DOHH2 (cell line): Measurements from ENCODE around the gene PDIA3.

Experiments used
- H3F3A ChIP-seq: fragments of 200-600 bp; sonication (generic), shearing (Covaris generic); 2 replicates; pipeline ENCODE4 v1.6.0; 2016; ENCODE audit warnings: antibody characterized with exemption, mild to moderate bottlenecking; ENCODE audit not compliant: control insufficient read depth, insufficient read depth
- H3K27ac ChIP-seq: fragments of 200-600 bp; sonication (generic); 2 replicates; pipeline ENCODE4 v1.5.1; 2014; ENCODE audit warnings: low read depth, mild to moderate bottlenecking, low read length, moderate library complexity
- H3K27me3 ChIP-seq: fragments of 200-600 bp; sonication (generic); 2 replicates; pipeline ENCODE4 v1.6.1; 2014; ENCODE audit warnings: mild to moderate bottlenecking, low read length, mixed read lengths; ENCODE audit not compliant: control insufficient read depth
- H3K36me3 ChIP-seq: fragments of 200-600 bp; sonication (generic); 2 replicates; pipeline ENCODE4 v1.6.1; 2014; ENCODE audit warnings: mild to moderate bottlenecking, low read length, moderate library complexity, mixed read lengths; ENCODE audit not compliant: control insufficient read depth
- H3K4me1 ChIP-seq: fragments of 200-600 bp; sonication (generic); 2 replicates; pipeline ENCODE4 v1.6.1; 2014; ENCODE audit warnings: mild to moderate bottlenecking, low read length, mixed read lengths; ENCODE audit not compliant: control insufficient read depth
- H3K4me2 ChIP-seq: fragments of 200-600 bp; sonication (generic); 2 replicates; pipeline ENCODE4 v1.6.0; 2014; ENCODE audit warnings: mild to moderate bottlenecking, low read length, moderate library complexity
- H3K4me3 ChIP-seq: fragments of 200-600 bp; sonication (generic); 2 replicates; pipeline ENCODE4 v1.5.1; 2014; ENCODE audit warnings: mild to moderate bottlenecking, low read length, mixed read lengths
- H3K79me2 ChIP-seq: fragments of 200-600 bp; sonication (generic); 2 replicates; pipeline ENCODE4 v1.6.1; 2014; ENCODE audit warnings: mild to moderate bottlenecking, low read length, mixed read lengths; ENCODE audit not compliant: control insufficient read depth
- H3K9me2 ChIP-seq: fragments of 200-600 bp; sonication (generic); replicated peaks from 2 replicates; pipeline ENCODE4 v1.6.1; 2014; ENCODE audit warnings: mild to moderate bottlenecking, low read length, mixed read lengths; ENCODE audit not compliant: control insufficient read depth
- H3K9me3 ChIP-seq: fragments of 200-600 bp; sonication (generic); 2 replicates; pipeline ENCODE4 v1.6.1; 2014; ENCODE audit warnings: antibody characterized with exemption, low read length, mixed read lengths; ENCODE audit not compliant: control insufficient read depth, insufficient read depth
- H4K20me1 ChIP-seq: fragments of 200-600 bp; sonication (generic); 2 replicates; pipeline ENCODE4 v1.6.0; 2014; ENCODE audit warnings: low read depth, mild to moderate bottlenecking, antibody characterized with exemption, low read length, moderate library complexity; ENCODE audit not compliant: control insufficient read depth, insufficient read depth
- EZH2phosphoT487 ChIP-seq: fragments of 200-600 bp; sonication (generic); IDR thresholded peaks from 2 replicates; pipeline ENCODE4 v1.6.1; 2017; ENCODE audit warnings: borderline replicate concordance, mild to moderate bottlenecking, antibody characterized with exemption, low read length, moderate library complexity, mixed read lengths
- TF ChIP-seq, protein P1 (sequence below): fragments of 200-600 bp; sonication (generic); IDR thresholded peaks from one replicate; pipeline ENCODE4 v1.5.1; 2014; ENCODE audit warnings: antibody characterized with exemption, mild to moderate bottlenecking, low read depth, low read length; ENCODE audit not compliant: poor library complexity, severe bottlenecking

Gene PDIA3

DNA sequence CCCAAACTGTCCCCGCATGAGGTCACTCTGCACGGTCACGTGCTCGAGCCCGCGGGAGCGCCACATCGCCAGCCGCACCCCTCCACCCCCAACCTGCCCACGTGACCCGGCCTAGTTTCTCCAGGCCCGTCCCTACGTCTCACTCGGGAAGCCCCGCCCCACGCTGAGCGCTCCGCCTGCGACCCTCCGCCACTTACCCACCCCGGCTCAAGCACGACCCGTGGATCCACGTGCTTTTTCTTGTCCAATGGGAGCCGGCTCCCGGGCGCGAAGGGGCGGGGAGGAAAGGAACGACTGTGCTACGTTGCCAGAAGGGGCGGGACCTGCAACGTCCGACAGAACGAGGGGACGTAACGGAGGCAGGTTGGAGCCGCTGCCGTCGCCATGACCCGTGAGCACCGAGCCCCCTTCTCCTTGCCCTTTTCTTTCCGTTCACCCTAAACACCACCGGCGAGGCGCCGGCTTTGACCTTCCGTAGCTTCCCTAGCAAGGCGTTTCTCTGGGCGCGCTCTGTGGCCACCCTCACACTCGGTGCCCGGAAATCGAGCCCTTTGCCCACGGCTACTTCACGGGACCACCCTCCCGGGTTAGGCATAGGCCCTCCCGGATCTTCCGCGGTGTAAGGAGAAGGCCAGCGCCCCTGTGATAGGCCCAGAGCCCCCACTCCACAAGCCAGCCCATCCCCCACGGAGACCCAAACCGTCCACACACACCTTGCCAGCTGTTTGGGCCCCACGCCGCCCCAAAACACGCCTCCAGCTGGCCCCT is 45.9 kb downstream of the PDIA3 start, which contains the start of gene SERF2:
Gene SERF2 (plus strand): TSS at position 328 of the 768 bp plus-strand sequence. CDS start 57 bp downstream, at position 385.
- H3K4me1 ChIP-seq: peaks cover 87% of the 10 kb centered on the region
- TF ChIP-seq, protein P1, sequence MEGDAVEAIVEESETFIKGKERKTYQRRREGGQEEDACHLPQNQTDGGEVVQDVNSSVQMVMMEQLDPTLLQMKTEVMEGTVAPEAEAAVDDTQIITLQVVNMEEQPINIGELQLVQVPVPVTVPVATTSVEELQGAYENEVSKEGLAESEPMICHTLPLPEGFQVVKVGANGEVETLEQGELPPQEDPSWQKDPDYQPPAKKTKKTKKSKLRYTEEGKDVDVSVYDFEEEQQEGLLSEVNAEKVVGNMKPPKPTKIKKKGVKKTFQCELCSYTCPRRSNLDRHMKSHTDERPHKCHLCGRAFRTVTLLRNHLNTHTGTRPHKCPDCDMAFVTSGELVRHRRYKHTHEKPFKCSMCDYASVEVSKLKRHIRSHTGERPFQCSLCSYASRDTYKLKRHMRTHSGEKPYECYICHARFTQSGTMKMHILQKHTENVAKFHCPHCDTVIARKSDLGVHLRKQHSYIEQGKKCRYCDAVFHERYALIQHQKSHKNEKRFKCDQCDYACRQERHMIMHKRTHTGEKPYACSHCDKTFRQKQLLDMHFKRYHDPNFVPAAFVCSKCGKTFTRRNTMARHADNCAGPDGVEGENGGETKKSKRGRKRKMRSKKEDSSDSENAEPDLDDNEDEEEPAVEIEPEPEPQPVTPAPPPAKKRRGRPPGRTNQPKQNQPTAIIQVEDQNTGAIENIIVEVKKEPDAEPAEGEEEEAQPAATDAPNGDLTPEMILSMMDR: no peak
- no peak for TF ChIP-seq EZH2phosphoT487
- H3K27me3 ChIP-seq: no peaks in the 10 kb centered on the region
- 0 out of 2 replicates have a peak, but pooled peaks cover 4% of the 10 kb centered on the region for H4K20me1 ChIP-seq
- peaks cover 57% of the 10 kb centered on the region for H3K36me3 ChIP-seq
- peak within 1 kb of the TSS; percentile 99 for H3K27ac ChIP-seq
- H3K9me3 ChIP-seq: no peaks in the 10 kb centered on the region
- H3K4me2 ChIP-seq: peak within 1 kb of the TSS; percentile 93
- peaks cover 73% of the 10 kb centered on the region for H3F3A ChIP-seq
- peaks cover 35% of the 10 kb centered on the region for H3K79me2 ChIP-seq
- H3K9me2 ChIP-seq: no peaks in the 10 kb centered on the region
- H3K4me3 ChIP-seq: peak within 1 kb of the TSS; percentile 91

DNA sequence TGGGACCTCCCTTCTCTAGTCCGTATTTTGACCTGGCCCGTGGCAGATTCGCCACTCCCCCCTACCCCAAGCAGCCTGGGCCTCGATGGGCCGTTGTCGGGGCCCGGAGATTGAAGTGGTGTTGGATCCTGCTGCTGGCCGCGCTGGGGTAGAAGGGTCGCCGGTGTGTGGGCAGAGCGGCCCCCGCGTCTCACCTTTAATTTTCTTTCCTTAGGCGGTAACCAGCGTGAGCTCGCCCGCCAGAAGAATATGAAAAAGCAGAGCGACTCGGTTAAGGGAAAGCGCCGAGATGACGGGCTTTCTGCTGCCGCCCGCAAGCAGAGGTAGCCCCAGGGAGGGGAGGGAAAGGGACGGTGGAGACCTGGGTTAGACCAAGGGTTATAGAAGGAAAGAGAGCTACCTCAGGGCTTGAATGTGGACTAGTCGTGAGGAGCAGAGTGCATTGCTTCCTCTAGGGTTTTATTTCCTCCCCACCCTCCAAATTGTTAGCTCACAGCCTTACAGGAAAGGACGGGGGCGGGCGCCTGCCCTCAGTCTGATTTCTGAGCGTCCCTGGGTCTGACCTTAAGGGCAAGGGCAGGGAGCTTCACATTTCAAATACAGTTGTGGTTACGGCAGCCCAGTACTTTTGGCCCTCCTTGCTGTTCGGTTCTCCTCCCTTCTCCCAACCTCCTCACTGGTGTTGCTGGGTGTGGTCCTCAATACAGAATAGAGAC is 46.7 kb downstream of the PDIA3 start:
- H3K27ac ChIP-seq: peak overlapping the region; percentile 99
- H3K4me3 ChIP-seq: peak overlapping the region; percentile 91
- peaks cover 70% of the 10 kb centered on the region for H3F3A ChIP-seq
- peaks cover 37% of the 10 kb centered on the region for H3K79me2 ChIP-seq
- H3K36me3 ChIP-seq: peaks cover 60% of the 10 kb centered on the region
- H4K20me1 ChIP-seq: 0 out of 2 replicates have a peak, but pooled peaks cover 4% of the 10 kb centered on the region
- peaks cover 87% of the 10 kb centered on the region for H3K4me1 ChIP-seq
- peak overlapping the region; percentile 79 for H3K4me2 ChIP-seq
- no peaks in the 10 kb centered on the region for H3K9me2 ChIP-seq
- no peak for TF ChIP-seq EZH2phosphoT487
- TF ChIP-seq, protein P1: no peak
- no peaks in the 10 kb centered on the region for H3K27me3 ChIP-seq
- H3K9me3 ChIP-seq: no peaks in the 10 kb centered on the region

DNA sequence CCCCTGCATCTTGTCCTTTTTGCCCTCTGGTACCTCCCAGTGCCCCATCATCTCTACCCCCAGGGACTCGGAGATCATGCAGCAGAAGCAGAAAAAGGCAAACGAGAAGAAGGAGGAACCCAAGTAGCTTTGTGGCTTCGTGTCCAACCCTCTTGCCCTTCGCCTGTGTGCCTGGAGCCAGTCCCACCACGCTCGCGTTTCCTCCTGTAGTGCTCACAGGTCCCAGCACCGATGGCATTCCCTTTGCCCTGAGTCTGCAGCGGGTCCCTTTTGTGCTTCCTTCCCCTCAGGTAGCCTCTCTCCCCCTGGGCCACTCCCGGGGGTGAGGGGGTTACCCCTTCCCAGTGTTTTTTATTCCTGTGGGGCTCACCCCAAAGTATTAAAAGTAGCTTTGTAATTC is 47.4 kb downstream of the PDIA3 start:
- TF ChIP-seq, protein P1: no peak
- no peak for TF ChIP-seq EZH2phosphoT487
- Histone ChIP-seq H3K4me2 (peak overlapping the region; percentile 79), H4K20me1 (0 out of 2 replicates have a peak, but pooled peaks cover 4% of the 10 kb centered on the region), H3K27ac (peak overlapping the region; percentile 99), H3K79me2 (peaks cover 37% of the 10 kb centered on the region), H3F3A (peaks cover 68% of the 10 kb centered on the region), H3K4me3 (peak overlapping the region; percentile 91), H3K4me1 (peaks cover 87% of the 10 kb centered on the region), H3K9me3 (no peaks in the 10 kb centered on the region), H3K36me3 (peaks cover 66% of the 10 kb centered on the region), H3K27me3 (no peaks in the 10 kb centered on the region), H3K9me2 (no peaks in the 10 kb centered on the region)
